Body of pancreas (tissue), 4 donors: ENCODE results near the gene IQCF2.

Experiments
- CTCF ChIP-seq, 7 experiments: fragments of 450-650 bp in 4 of 7; fragments of 200-600 bp in 3 of 7; sonication (generic) in 3 of 7; IDR thresholded peaks; one replicate each; pipeline ENCODE4 v1.5.1; 2016 to 2019; ENCODE audit warnings: antibody characterized with exemption in 7 of 7
- POLR2A ChIP-seq, 3 donors: fragments of 450-650 bp; IDR thresholded peaks; one replicate each; pipeline ENCODE4 v1.6.1; 2016; ENCODE audit warnings: antibody characterized with exemption in 3 of 3, mild to moderate bottlenecking in 2 of 3

DNA sequence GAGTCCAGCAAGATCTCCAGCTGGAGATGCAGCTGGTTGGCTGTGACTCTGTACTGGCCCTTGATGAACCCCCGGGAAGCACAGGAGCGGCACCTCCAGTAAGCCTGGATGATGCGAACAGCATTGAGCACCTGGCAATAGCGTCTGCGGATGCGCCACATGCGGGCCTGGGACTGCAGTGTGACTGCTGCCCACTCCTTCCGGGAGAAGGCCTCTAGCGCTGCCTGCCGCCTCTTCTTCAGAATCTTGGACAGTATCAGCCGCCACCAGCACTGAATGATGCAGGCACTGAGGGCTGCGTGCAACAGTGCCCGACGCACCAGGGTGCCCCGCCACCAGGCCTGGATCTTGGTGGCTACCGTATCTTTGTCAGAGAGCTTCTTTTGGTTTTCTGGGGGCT lies 33.5 kb downstream of the IQCF2 start:
- TF ChIP-seq CTCF (IDR thresholded peaks at IDR 0.05) (no peak), POLR2A (IDR thresholded peaks at IDR 0.05) (no peak)
